ENCODE measurements around the gene ELL.
A peak's percentile ranks its signal among the peaks of the same experiment; 100 is the strongest.
"Not testable (repeated sequence)": the region's sequence is repeated elsewhere in the genome, so short reads cannot be mapped to it uniquely, and the experiment has no call there.

Gene ELL

GRCh38 chr19:18521692-18522123, at the start of gene ELL:
Gene ELL, minus strand, starts transcription at chr19:18522070. Its CDS starts 15 bp downstream, at chr19:18522055.
- no peak for DNase-seq

GRCh38 chr19:18568367-18568766, 46.5 kb upstream of the ELL start:
- no peak for DNase-seq

GRCh38 chr19:18566953-18567352, 45.1 kb upstream of the ELL start:
- no peak for DNase-seq

DNA sequence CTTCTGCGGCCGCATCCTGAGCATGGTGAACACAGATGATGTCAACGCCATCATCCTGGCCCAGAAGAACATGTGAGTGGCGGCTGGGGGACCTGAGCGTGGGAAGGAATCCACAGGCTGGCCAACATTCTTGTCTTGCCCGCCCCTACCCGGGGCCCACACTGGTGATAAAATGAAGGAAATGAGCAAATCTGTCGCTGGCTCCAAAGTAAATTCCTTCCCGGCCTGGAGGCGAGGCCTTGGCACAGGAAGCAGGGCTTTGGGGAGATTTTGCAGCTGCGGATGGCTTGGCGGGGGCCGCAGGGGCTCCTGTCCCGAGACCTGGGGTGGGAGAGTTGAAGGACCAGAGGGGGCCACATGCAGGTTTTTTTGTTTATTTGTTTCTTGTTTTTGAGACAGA, 40.2 kb upstream of the ELL start:
- DNase-seq, result no peak

- DNase-seq, result no peak
Observed at GRCh38 chr19:18559685-18560084, 37.8 kb upstream of the ELL start.

DNA sequence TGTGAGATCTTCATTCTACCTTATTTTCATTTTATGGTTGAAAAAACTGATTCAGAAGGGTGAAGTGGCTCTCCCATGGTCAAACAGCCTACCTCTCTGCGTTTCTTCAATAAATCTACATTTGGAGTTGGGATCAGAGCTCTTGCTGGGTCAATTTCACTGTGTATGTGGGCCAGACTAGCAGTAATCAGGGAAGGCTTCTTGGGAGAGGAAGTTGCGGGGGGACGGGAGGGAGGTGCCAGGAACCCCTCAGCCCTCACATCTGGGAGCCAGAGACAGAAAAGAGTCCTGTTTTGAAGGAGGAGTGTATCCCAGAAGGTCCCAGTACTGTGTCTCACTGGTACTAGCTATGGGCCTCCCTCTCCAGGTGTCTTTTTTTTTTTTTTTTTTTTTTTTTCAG, 36.7 kb upstream of the ELL start:
- no peak for DNase-seq

- DNase-seq, result no peak
Observed at GRCh38 chr19:18558202-18558555, 36.3 kb upstream of the ELL start.

GRCh38 chr19:18557411-18558201, 35.7 kb upstream of the ELL start, which contains the start of gene KXD1:
Gene KXD1, plus strand, starts transcription at chr19:18557870. Its CDS starts 4,187 bp downstream, at chr19:18562057.
- peak; percentile 96 for DNase-seq

GRCh38 chr19:18551631-18552030, 29.8 kb upstream of the ELL start:
- DNase-seq, result no peak

DNA sequence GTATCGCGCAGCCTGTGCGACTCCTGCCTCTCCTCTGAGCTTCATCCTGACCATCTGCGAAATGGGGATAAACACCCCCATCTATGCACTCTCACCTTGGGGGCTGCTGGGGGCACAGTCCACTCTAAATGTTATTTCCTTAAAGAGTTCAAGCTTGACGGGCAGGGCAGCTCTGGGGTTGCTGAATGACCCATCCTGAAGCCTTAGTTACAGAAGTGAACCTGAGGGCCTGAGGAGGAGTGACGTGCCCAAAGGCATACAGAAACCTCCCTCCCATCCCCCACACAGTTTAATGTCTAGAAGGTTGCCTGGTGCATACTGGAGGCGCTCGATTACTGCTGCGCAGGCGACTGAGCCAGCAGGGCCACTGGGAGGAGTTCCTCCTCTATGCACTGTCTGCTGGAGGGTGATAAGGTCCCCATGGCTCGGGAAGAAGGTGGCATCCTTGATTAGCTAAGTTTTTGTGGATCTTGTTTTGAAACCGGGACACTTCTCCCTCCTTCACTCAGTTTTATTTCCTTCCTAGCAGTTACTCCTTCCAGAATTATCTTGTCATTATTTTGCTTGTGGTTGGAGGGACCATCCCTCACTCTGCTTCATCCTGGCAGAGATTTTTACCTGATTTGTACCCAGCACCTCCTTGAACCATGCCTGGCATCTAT, 22.1 kb upstream of the ELL start:
- DNase-seq, result peak; percentile 89

GRCh38 chr19:18542941-18543813, 21.3 kb upstream of the ELL start, which contains the start of gene FKBP8:
Gene FKBP8, minus strand, starts transcription at chr19:18543573. Its CDS starts 1,603 bp downstream, at chr19:18541970.
- DNase-seq, result peak; percentile 92

- DNase-seq, result no peak
Observed at GRCh38 chr19:18541992-18542940, 20.4 kb upstream of the ELL start.

DNA sequence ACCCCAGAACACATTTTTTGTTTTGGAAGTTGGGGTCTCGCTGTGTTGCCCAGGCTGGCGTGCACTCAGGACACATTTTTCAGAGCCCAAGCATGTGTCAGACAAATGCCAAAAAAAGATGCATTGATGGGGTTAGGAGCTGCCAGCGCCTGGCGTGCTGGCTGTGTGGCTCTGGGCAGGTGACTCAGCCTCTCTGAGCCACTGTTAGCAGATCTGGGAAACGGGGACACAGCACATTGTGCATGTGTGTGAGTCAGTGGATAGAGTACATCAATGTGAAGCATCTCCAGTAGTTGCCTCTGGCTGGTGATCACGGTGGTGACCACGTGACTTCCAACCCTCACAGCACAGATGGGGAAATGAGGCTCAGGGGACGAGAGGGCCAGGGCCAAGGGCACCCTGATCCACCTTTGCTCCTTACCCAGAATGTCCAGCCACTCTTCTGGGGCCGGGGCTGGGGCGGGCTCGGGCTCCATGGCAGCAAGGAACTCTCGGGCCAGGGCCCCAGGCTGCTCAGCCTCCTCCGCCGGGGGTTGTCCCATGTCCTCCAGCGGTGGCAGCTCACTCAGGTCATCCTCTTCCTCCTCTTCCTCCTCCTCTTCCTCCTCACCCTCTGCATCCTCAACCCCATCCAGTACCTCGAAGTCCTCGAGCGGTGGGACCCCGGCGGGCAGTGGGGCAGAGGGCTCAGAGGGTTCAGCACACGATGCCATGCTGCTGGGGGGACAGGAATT, 19.6 kb upstream of the ELL start:
- DNase-seq, result no peak

DNA sequence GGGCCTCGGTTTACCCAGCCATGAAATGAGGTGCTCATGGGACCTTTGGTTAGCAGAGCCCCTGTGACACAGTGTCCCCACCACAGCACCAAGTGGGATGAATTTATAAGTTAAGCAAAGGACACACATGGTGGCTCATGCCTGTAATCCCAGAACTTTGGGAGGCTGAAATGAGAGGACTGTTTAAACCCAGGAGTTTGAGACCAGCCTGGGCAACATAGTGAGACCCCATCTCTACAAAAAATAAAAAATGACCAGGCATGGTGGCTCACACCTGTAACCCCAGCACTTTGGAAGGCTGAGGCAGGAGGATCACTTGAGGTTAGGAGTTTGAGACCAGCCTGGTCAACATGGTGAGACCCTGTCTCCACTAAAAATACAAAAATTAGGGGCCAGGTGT, 18.3 kb upstream of the ELL start:
- DNase-seq, result not testable (repeated sequence)

GRCh38 chr19:18539372-18539771, 17.5 kb upstream of the ELL start:
- no peak for DNase-seq

GRCh38 chr19:18538115-18538514, 16.2 kb upstream of the ELL start:
- no peak for DNase-seq

- DNase-seq, result no peak
Observed at GRCh38 chr19:18537431-18537830, 15.6 kb upstream of the ELL start.

GRCh38 chr19:18536475-18536874, 14.6 kb upstream of the ELL start:
- no peak for DNase-seq

GRCh38 chr19:18533058-18533457, 11.2 kb upstream of the ELL start:
- DNase-seq, result no peak

GRCh38 chr19:18532168-18532890, 10.5 kb upstream of the ELL start:
- no peak for DNase-seq

GRCh38 chr19:18531485-18531884, 9.6 kb upstream of the ELL start:
- no peak for DNase-seq
